22Rv1 (cell line): ENCODE data around the gene TMEM131.

Source experiments
- CTCF ChIP-seq: fragments of 450-650 bp; IDR thresholded peaks from 2 replicates; pipeline ENCODE4 v1.5.1; 2017; ENCODE audit warnings: mild to moderate bottlenecking
- ZFX ChIP-seq: fragments of 450-650 bp; IDR thresholded peaks from 2 replicates; pipeline ENCODE4 v1.6.1; 2017; ENCODE audit warnings: antibody characterized with exemption, borderline replicate concordance

DNA sequence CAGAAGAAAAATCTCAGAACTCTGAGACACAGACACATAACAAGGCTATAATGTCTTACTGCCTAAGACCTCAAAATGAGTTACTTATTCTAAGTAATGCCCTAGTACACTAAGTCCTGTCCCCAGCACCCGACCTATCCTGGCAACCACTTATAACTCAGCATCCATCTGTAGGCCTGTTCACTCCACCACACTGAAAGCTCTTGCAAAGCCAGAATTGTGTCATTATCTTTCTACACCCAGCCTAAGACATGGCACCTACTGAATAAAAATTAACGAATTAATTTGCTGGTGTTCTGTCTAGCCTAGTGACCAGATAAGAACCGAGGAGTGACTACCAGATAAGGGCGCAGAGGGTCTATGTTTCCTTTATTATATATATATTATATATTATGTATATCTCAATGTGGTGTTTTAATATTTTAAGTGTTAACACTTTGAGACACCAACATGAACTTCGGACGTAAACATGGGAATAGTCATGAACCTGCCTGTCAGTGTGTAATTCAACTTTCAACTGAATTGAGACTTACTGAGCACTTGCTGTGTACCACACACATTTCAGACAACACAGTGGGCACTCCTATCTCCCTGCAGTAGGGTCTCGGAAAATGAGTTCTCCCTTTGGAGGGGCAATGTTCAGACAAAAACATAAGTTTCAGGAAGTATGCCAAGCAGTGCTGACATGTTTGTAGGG, 27.7 kb downstream of the TMEM131 start:
- TF ChIP-seq CTCF (no peak), ZFX (no peak)
